ENCODE results near the gene SEMA6B. TPM values are rescaled to one million over a fixed set of nuclear protein-coding genes. Genes with fewer than 3 reads are reported as not detected.

Gene SEMA6B
- total and polyA plus RNA-seq, 11 donors = 6.0 to 29.7 (median 10.1) TPM

DNA sequence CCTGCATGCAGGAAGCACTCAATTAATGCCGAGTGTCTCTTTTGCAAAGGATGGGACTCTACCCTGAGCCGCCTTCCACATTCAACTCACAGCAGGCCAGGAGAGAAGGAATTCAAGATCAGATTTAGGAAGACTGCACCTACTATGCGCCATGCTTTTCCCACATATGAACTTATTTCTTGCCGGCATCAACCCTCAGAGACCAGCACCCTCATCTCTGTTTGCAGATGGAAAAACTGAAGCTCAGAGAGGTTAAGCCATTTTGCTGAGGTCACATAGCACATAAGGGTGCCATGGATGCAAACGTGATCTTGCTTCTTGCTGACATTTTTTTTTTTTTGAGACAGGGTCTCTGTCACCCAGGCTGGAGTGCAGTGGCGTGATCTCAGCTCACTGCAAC lies 14.2 kb upstream of the SEMA6B start:
- no peak for DNase-seq
- peaks cover 0 to 22% (median 12%) of the 10 kb centered on the region in 12 donors for H3K4me1 ChIP-seq
- H3K27ac ChIP-seq = peak overlapping the region in 1 of 12 donors; percentile 85
- no peak for ATAC-seq
- no peaks in the 10 kb centered on the region for H3K36me3 ChIP-seq
- no peaks in the 10 kb centered on the region for H3K9me3 ChIP-seq
- H3K27me3 ChIP-seq = peaks cover 0 to 29% (median 2%) of the 10 kb centered on the region in 9 donors
- intact Hi-C loops (cut with DNase I) = no loop called here
- H3K4me3 ChIP-seq = no peak overlapping the region
- TF ChIP-seq POLR2A (IDR thresholded peaks at IDR 0.05) = no peak
- TF ChIP-seq, protein P1, sequence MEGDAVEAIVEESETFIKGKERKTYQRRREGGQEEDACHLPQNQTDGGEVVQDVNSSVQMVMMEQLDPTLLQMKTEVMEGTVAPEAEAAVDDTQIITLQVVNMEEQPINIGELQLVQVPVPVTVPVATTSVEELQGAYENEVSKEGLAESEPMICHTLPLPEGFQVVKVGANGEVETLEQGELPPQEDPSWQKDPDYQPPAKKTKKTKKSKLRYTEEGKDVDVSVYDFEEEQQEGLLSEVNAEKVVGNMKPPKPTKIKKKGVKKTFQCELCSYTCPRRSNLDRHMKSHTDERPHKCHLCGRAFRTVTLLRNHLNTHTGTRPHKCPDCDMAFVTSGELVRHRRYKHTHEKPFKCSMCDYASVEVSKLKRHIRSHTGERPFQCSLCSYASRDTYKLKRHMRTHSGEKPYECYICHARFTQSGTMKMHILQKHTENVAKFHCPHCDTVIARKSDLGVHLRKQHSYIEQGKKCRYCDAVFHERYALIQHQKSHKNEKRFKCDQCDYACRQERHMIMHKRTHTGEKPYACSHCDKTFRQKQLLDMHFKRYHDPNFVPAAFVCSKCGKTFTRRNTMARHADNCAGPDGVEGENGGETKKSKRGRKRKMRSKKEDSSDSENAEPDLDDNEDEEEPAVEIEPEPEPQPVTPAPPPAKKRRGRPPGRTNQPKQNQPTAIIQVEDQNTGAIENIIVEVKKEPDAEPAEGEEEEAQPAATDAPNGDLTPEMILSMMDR (IDR thresholded peaks at IDR 0.05) = no peak
- 80 to 85% (median 82%) methylated on average over 6 of the region's 6 CpGs for WGBS, 4 donors

DNA sequence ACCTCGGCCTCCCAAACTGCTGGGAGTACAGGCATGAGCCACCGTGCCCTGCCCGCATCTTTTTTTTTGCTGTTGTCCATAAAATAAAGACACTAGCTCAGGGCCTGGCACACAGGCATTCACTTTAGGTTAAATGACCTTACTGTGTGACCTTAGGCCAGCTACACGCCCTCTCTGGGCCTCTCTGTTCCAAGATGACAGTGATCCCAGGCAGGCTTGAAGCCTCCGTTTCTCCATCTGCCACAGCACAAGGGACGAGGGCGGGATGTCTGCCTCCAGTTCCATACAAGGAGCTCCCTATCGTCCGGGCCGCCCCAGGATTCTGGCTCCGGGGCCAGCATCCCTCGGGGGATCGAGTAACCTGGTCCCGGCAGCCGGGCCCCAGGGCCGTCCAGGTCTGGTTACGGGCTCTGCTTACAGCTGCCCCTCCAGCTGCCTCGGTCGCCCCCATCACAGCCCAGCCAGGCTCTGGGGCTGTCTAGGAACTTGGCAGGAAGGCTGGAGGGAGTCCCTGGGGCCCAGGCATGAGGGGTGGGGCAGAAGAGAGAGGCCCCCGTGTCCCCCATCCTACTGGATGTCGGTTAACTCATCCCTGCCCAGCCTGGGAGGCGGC lies 11.9 kb upstream of the SEMA6B start:
- Histone ChIP-seq H3K27ac (no peak overlapping the region), H3K27me3 (peaks cover 0 to 23% (median 2%) of the 10 kb centered on the region in 9 donors), H3K4me3 (no peak overlapping the region), H3K4me1 (peaks cover 0 to 36% (median 14%) of the 10 kb centered on the region in 12 donors), H3K36me3 (no peaks in the 10 kb centered on the region), H3K9me3 (no peaks in the 10 kb centered on the region)
- intact Hi-C loops (cut with DNase I) = no loop called here
- WGBS, 4 donors = 40 to 66% (median 45%) methylated on average over 14 to 22 of the region's 22 CpGs
- ATAC-seq (no peak), DNase-seq (no peak)
- TF ChIP-seq POLR2A (IDR thresholded peaks at IDR 0.05) = no peak
- TF ChIP-seq, protein P1 (IDR thresholded peaks at IDR 0.05) = no peak

DNA sequence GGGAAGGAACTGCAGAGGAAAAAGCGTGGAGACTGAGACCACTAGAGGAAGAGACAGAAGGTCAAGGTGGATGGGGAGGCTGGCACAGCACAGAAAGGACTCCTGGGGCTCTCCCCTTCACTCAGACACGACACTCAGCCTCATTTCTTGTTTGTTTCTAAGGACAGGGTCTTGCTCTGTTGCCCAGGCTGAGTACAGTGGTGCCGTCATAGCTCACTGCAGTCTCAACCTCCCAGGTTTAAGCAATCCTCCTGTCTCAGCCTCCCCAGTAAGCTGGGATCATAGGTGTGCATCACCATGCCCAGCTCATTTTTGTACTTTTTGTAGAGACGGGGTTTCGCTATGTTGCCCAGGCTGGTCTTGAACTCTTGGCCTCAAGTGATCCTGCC lies 11.4 kb upstream of the SEMA6B start:
- H3K36me3 ChIP-seq = no peaks in the 10 kb centered on the region
- no peak overlapping the region for H3K27ac ChIP-seq
- H3K9me3 ChIP-seq = no peaks in the 10 kb centered on the region
- H3K27me3 ChIP-seq = peaks cover 0 to 22% (median 2%) of the 10 kb centered on the region in 9 donors
- intact Hi-C loops (cut with DNase I) = no loop called here
- ATAC-seq (no peak), DNase-seq (no peak)
- H3K4me1 ChIP-seq = peaks cover 0 to 36% (median 14%) of the 10 kb centered on the region in 12 donors
- H3K4me3 ChIP-seq = no peak overlapping the region
- TF ChIP-seq, protein P1 (IDR thresholded peaks at IDR 0.05) = no peak
- no peak for TF ChIP-seq POLR2A (IDR thresholded peaks at IDR 0.05)
- WGBS, 4 donors = 90 to 95% (median 94%) methylated on average over 5 of the region's 5 CpGs

DNA sequence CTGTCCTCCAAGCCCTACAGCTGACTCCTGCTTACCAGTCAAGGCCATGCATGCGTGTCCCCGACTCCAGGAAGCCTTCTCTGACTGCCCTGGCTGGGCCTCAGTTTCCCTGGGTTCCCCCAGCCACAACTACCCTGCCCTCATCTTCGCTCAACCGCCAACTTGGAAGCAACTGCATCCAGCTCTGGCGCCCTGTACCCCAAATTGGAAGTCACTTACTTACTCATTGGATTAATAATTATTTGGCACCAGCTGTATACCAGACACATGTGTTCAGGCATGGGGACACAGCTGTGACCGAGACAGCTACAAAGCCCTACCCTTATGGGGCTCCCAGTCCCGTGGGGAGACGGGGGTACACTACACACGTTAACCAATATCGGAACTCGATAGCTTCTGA lies 10.9 kb upstream of the SEMA6B start:
- Histone ChIP-seq H3K9me3 (no peaks in the 10 kb centered on the region), H3K27me3 (peaks cover 0 to 19% (median 2%) of the 10 kb centered on the region in 9 donors), H3K36me3 (no peaks in the 10 kb centered on the region), H3K4me1 (peaks cover 0 to 31% (median 13%) of the 10 kb centered on the region in 12 donors), H3K4me3 (no peak overlapping the region), H3K27ac (no peak overlapping the region)
- WGBS, 4 donors = 86 to 94% (median 91%) methylated on average over 11 of the region's 11 CpGs
- ATAC-seq (no peak), DNase-seq (no peak)
- no peak for TF ChIP-seq POLR2A (IDR thresholded peaks at IDR 0.05)
- TF ChIP-seq, protein P1 (IDR thresholded peaks at IDR 0.05) = no peak
- intact Hi-C loops (cut with DNase I) = no loop called here

Measured in heart left ventricle (tissue), 16 donors.